ENCODE results near the gene ALAS1.

Gene ALAS1

GRCh38 chr3:52195291-52195597 lies 2.7 kb upstream of the ALAS1 start:
- peaks cover 12% of the 10 kb centered on the region for H3K4me1 ChIP-seq (ENCODE audit: control insufficient read depth, insufficient read depth, low read length)
- H3K27ac ChIP-seq (ENCODE audit: low read depth, low read length), result no peak overlapping the region

GRCh38 chr3:52195823-52196331 lies 2.1 kb upstream of the ALAS1 start:
- Histone ChIP-seq H3K4me1 (ENCODE audit: control insufficient read depth, insufficient read depth, low read length) (peaks cover 12% of the 10 kb centered on the region), H3K27me3 (ENCODE audit: control insufficient read depth, insufficient read depth, low read length) (no peaks in the 10 kb centered on the region), H3K36me3 (ENCODE audit: control insufficient read depth, insufficient read depth, low read length) (no peaks in the 10 kb centered on the region), H3K27ac (ENCODE audit: low read depth, low read length) (no peak overlapping the region), H3K4me3 (ENCODE audit: low read length) (no peak overlapping the region), H3K9ac (ENCODE audit: low read length) (no peak overlapping the region)

More at GRCh38 chr3:52195291-52195597, 2.7 kb upstream of the ALAS1 start:
- Histone ChIP-seq H3K27me3 (ENCODE audit: control insufficient read depth, insufficient read depth, low read length) (no peaks in the 10 kb centered on the region), H3K4me3 (ENCODE audit: low read length) (no peak overlapping the region), H3K9ac (ENCODE audit: low read length) (no peak overlapping the region), H3K36me3 (ENCODE audit: control insufficient read depth, insufficient read depth, low read length) (no peaks in the 10 kb centered on the region)

- H3K27ac ChIP-seq (ENCODE audit: low read depth, low read length), result no peak overlapping the region
- no peaks in the 10 kb centered on the region for H3K27me3 ChIP-seq (ENCODE audit: control insufficient read depth, insufficient read depth, low read length)
- no peaks in the 10 kb centered on the region for H3K36me3 ChIP-seq (ENCODE audit: control insufficient read depth, insufficient read depth, low read length)
- H3K4me1 ChIP-seq (ENCODE audit: control insufficient read depth, insufficient read depth, low read length), result peaks cover 12% of the 10 kb centered on the region
- no peak overlapping the region for H3K9ac ChIP-seq (ENCODE audit: low read length)
- peak overlapping the region; percentile 72 for H3K4me3 ChIP-seq (ENCODE audit: low read length)
Observed at GRCh38 chr3:52196977-52197376, 983 bp upstream of the ALAS1 start.

DNA sequence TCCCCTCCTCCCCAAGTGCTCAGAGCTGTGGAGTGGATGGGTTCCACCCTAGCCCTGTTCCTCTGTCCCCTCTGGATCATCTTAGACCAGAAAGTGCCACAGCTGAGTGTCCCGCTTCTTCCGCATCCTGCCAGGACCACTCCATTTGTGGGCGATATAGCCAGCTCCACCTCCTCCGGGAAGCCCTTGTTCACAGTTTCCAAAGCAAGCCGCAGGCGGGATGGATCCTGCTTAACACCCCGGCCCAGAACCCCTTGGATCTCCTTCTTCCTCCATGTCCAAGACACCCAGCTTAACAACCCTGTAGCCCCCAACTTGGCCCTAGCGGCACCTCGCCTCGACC lies 490 bp upstream of the ALAS1 start:
- Histone ChIP-seq H3K27ac (ENCODE audit: low read depth, low read length) (peak overlapping the region; percentile 69), H3K36me3 (ENCODE audit: control insufficient read depth, insufficient read depth, low read length) (peaks cover 2% of the 10 kb centered on the region), H3K27me3 (ENCODE audit: control insufficient read depth, insufficient read depth, low read length) (no peaks in the 10 kb centered on the region), H3K4me3 (ENCODE audit: low read length) (peak overlapping the region; percentile 72), H3K9ac (ENCODE audit: low read length) (peak overlapping the region; percentile 8), H3K4me1 (ENCODE audit: control insufficient read depth, insufficient read depth, low read length) (peaks cover 12% of the 10 kb centered on the region)

DNA sequence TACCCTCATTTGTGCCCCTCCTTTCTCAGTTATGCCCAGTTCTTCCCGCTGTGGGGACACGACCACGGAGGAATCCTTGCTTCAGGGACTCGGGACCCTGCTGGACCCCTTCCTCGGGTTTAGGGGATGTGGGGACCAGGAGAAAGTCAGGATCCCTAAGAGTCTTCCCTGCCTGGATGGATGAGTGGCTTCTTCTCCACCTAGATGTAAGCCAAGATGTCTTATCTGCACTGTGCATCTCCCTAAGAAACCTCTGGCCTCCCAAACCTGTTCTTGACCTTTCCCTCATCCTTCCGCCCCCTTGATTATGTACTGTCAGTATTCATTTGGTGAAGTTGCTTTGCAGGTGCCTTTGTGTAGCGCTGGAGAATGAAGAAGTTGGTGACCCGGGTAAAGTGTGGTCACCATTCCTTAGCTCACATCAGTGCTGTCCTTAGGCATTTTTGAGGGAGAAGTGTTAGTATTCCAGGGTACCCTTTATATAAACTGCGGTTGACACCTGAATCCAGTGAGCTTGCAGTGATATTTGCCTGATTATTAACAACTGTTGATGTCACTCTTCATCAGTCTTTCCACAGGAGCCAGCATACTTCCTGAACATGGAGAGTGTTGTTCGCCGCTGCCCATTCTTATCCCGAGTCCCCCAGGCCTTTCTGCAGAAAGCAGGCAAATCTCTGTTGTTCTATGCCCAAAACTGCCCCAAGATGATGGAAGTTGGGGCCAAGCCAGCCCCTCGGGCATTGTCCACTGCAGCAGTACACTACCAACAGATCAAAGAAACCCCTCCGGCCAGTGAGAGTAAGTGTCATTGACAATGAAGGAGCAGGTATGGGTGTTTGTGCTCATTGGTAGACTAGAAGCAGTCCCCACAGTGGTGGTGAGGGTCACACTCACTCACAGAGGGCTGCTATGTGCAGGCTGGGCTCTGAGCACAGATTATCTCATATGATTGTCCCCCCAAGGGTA lies 966 bp downstream of the ALAS1 start:
- Histone ChIP-seq H3K27me3 (ENCODE audit: control insufficient read depth, insufficient read depth, low read length) (no peaks in the 10 kb centered on the region), H3K9ac (ENCODE audit: low read length) (peak overlapping the region; percentile 42), H3K4me3 (ENCODE audit: low read length) (peak overlapping the region; percentile 80), H3K36me3 (ENCODE audit: control insufficient read depth, insufficient read depth, low read length) (peaks cover 16% of the 10 kb centered on the region), H3K4me1 (ENCODE audit: control insufficient read depth, insufficient read depth, low read length) (peaks cover 12% of the 10 kb centered on the region), H3K27ac (ENCODE audit: low read depth, low read length) (no peak overlapping the region)

DNA sequence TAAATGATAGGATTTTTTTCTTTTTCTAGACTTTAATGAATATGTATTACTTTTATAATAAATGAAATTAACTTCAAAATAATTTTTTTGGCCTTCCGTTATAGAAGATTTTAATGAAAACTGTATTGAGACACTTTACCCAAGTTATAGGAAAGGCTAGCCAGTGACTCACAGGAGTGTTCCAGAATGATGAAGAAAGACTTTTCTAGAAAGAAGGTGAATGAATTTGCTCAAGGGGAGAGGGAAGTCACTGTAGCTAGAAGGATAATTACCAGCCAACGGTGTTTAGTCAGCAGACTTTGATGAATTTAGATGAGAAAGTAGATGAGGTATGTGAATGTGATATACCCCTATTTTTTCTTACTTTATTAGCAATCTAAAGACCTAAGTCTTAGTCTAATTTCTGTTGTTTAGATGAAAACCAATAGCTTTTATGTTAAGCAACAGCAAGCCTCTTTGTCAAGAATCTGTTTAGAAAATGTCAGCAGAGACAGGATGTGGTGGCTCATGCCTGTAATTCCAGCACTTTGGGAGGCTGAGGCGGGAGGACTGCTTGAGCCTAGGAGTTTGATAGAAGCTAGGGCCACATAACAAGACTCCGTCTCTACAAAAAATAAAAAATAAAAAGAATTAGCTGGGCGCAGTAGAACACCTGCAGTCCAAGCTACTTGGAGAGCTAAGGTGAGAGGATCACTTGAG lies 3.2 kb downstream of the ALAS1 start:
- H3K27me3 ChIP-seq (ENCODE audit: control insufficient read depth, insufficient read depth, low read length), result no peaks in the 10 kb centered on the region
- no peak overlapping the region for H3K27ac ChIP-seq (ENCODE audit: low read depth, low read length)
- H3K4me1 ChIP-seq (ENCODE audit: control insufficient read depth, insufficient read depth, low read length), result peaks cover 12% of the 10 kb centered on the region
- H3K4me3 ChIP-seq (ENCODE audit: low read length), result no peak overlapping the region
- no peak overlapping the region for H3K9ac ChIP-seq (ENCODE audit: low read length)
- peaks cover 36% of the 10 kb centered on the region for H3K36me3 ChIP-seq (ENCODE audit: control insufficient read depth, insufficient read depth, low read length)

- Histone ChIP-seq H3K4me3 (ENCODE audit: low read length) (no peak overlapping the region), H3K27ac (ENCODE audit: low read depth, low read length) (no peak overlapping the region), H3K9ac (ENCODE audit: low read length) (no peak overlapping the region), H3K27me3 (ENCODE audit: control insufficient read depth, insufficient read depth, low read length) (no peaks in the 10 kb centered on the region), H3K36me3 (ENCODE audit: control insufficient read depth, insufficient read depth, low read length) (peaks cover 43% of the 10 kb centered on the region), H3K4me1 (ENCODE audit: control insufficient read depth, insufficient read depth, low read length) (peaks cover 8% of the 10 kb centered on the region)
Observed at GRCh38 chr3:52202384-52203077, 4.6 kb downstream of the ALAS1 start.

- peaks cover 50% of the 10 kb centered on the region for H3K36me3 ChIP-seq (ENCODE audit: control insufficient read depth, insufficient read depth, low read length)
- no peak overlapping the region for H3K9ac ChIP-seq (ENCODE audit: low read length)
- H3K27me3 ChIP-seq (ENCODE audit: control insufficient read depth, insufficient read depth, low read length), result no peaks in the 10 kb centered on the region
- H3K4me1 ChIP-seq (ENCODE audit: control insufficient read depth, insufficient read depth, low read length), result peaks cover 6% of the 10 kb centered on the region
- H3K4me3 ChIP-seq (ENCODE audit: low read length), result no peak overlapping the region
- no peak overlapping the region for H3K27ac ChIP-seq (ENCODE audit: low read depth, low read length)
Observed at GRCh38 chr3:52203701-52204100, 5.7 kb downstream of the ALAS1 start.

GRCh38 chr3:52204337-52205073 lies 6.5 kb downstream of the ALAS1 start:
- no peak overlapping the region for H3K4me3 ChIP-seq (ENCODE audit: low read length)
- H3K9ac ChIP-seq (ENCODE audit: low read length), result no peak overlapping the region
- no peaks in the 10 kb centered on the region for H3K4me1 ChIP-seq (ENCODE audit: control insufficient read depth, insufficient read depth, low read length)
- peaks cover 50% of the 10 kb centered on the region for H3K36me3 ChIP-seq (ENCODE audit: control insufficient read depth, insufficient read depth, low read length)
- H3K27me3 ChIP-seq (ENCODE audit: control insufficient read depth, insufficient read depth, low read length), result no peaks in the 10 kb centered on the region
- H3K27ac ChIP-seq (ENCODE audit: low read depth, low read length), result no peak overlapping the region

DNA sequence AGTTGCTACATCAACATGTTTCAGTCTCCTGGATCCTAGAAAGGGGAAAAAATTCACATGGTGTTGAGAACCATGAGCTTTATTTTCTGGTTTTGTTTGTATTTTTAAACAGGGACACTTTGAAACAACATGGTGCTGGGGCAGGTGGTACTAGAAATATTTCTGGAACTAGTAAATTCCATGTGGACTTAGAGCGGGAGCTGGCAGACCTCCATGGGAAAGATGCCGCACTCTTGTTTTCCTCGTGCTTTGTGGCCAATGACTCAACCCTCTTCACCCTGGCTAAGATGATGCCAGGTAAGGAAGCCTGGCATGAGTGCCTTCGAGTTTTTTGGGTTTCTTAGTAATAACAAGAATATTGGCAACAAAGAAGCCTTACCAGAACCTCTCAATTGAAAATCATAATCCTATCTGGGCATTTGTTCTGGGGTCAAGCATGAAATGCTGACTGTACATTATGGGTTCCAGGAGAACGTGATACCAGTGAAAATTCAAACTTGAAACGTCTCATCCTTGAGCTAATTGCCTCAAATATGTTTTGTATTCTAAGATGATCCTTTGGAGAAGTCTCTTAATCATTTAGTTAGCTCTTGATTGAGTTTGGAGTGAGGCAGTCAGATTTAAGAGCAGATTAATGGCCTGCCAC lies 7.9 kb downstream of the ALAS1 start:
- H3K9ac ChIP-seq (ENCODE audit: low read length), result no peak overlapping the region
- no peaks in the 10 kb centered on the region for H3K27me3 ChIP-seq (ENCODE audit: control insufficient read depth, insufficient read depth, low read length)
- peaks cover 60% of the 10 kb centered on the region for H3K36me3 ChIP-seq (ENCODE audit: control insufficient read depth, insufficient read depth, low read length)
- no peak overlapping the region for H3K27ac ChIP-seq (ENCODE audit: low read depth, low read length)
- H3K4me1 ChIP-seq (ENCODE audit: control insufficient read depth, insufficient read depth, low read length), result no peaks in the 10 kb centered on the region
- no peak overlapping the region for H3K4me3 ChIP-seq (ENCODE audit: low read length)

DNA sequence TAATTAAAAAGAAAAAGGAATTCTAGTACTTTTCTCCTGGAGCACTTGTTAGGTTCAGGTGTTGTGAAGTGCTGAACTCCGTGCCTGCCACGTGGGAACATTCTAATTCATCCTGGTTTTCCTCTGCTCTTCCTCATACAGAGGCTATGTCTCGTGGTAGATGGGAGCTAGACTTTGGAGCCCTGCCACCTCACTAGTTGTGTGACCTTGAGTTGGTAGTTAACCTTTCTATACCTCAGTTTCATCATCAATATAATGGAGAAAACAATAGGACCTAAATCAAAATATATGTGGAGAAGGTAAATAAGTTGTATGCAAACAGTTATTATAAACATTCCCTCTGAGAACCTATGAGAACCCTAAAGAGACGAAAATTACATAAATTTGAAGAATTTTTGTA lies 10.6 kb downstream of the ALAS1 start:
- Histone ChIP-seq H3K9ac (ENCODE audit: low read length) (no peak overlapping the region), H3K36me3 (ENCODE audit: control insufficient read depth, insufficient read depth, low read length) (peaks cover 64% of the 10 kb centered on the region), H3K4me3 (ENCODE audit: low read length) (no peak overlapping the region), H3K4me1 (ENCODE audit: control insufficient read depth, insufficient read depth, low read length) (no peaks in the 10 kb centered on the region), H3K27me3 (ENCODE audit: control insufficient read depth, insufficient read depth, low read length) (no peaks in the 10 kb centered on the region), H3K27ac (ENCODE audit: low read depth, low read length) (no peak overlapping the region)
